Measurements from ENCODE around the gene ATRNL1. TPM values are rescaled to one million over a fixed set of nuclear protein-coding genes. Genes with fewer than 3 reads are reported as not detected.
A peak's percentile ranks its signal among the peaks of the same experiment; 100 is the strongest.

Gene ATRNL1
- total RNA-seq, 2 experiments from 2014 or later, result not detected

- intact Hi-C loops (cut with micrococcal nuclease; ENCODE audit: unreplicated experiment), result no loop called here
- no peaks in the 10 kb centered on the region for H3K9me2 ChIP-seq (ENCODE audit: insufficient read depth, low read length)
- no peaks in the 10 kb centered on the region for H3K4me1 ChIP-seq (ENCODE audit: insufficient read depth, low read length, poor library complexity, severe bottlenecking)
- BruUV-seq (replicated peaks), result no TSS peak
- DNase-seq (ENCODE audit: low spot score), result no peak
- no peak overlapping the region for H2AFZ ChIP-seq (ENCODE audit: low read length)
- no peaks in the 10 kb centered on the region for H4K20me1 ChIP-seq (ENCODE audit: insufficient read depth, low read length)
- ChIA-PET POLR2A (interaction anchor here (1.9 kb wide), 1 partner anchor 17 kb away, joined by 6 read pairs; no protein-coding TSS in a partner anchor), CTCF (ENCODE audit: unreplicated experiment) (no interaction called here)
- H3K4me3 ChIP-seq (ENCODE audit: low read depth, low read length, poor library complexity, severe bottlenecking), result no peak overlapping the region
- H3K79me2 ChIP-seq (ENCODE audit: insufficient read depth, low read depth, low read length), result no peaks in the 10 kb centered on the region
- TF ChIP-seq EZH2phosphoT487 (IDR thresholded peaks at IDR 0.05; ENCODE audit: borderline replicate concordance, low read depth, low read length) (no peak), CTCF (conservative IDR thresholded peaks at IDR 0.05; ENCODE audit: low read length) (peak; percentile 69)
- no peaks in the 10 kb centered on the region for H3K36me3 ChIP-seq (ENCODE audit: insufficient read depth, low read length)
- H3K9me3 ChIP-seq (ENCODE audit: low read length), result no peaks in the 10 kb centered on the region
- no peak overlapping the region for H3K4me2 ChIP-seq (ENCODE audit: low read length)
- H3K27ac ChIP-seq (ENCODE audit: low read depth, low read length, poor library complexity, severe bottlenecking), result no peak overlapping the region
Measured at GRCh38 chr10:115572740-115573455, 479.7 kb downstream of the ATRNL1 start.

- Histone ChIP-seq H3K27ac (ENCODE audit: low read depth, low read length, poor library complexity, severe bottlenecking) (no peak overlapping the region), H4K20me1 (ENCODE audit: insufficient read depth, low read length) (no peaks in the 10 kb centered on the region), H3K4me2 (ENCODE audit: low read length) (no peak overlapping the region), H3K79me2 (ENCODE audit: insufficient read depth, low read depth, low read length) (no peaks in the 10 kb centered on the region), H3K9me2 (ENCODE audit: insufficient read depth, low read length) (no peaks in the 10 kb centered on the region), H3K4me3 (ENCODE audit: low read depth, low read length, poor library complexity, severe bottlenecking) (no peak overlapping the region), H3K9me3 (ENCODE audit: low read length) (no peaks in the 10 kb centered on the region), H3K36me3 (ENCODE audit: insufficient read depth, low read length) (no peaks in the 10 kb centered on the region), H2AFZ (ENCODE audit: low read length) (no peak overlapping the region), H3K4me1 (ENCODE audit: insufficient read depth, low read length, poor library complexity, severe bottlenecking) (no peaks in the 10 kb centered on the region)
- no TSS peak for BruUV-seq (replicated peaks)
- 0 out of 2 replicates have a peak, but pooled peaks have one; percentile 15 for TF ChIP-seq CTCF (conservative IDR thresholded peaks at IDR 0.05; ENCODE audit: low read length)
- TF ChIP-seq EZH2phosphoT487 (IDR thresholded peaks at IDR 0.05; ENCODE audit: borderline replicate concordance, low read depth, low read length), result no peak
- no peak for DNase-seq (ENCODE audit: low spot score)
- ChIA-PET POLR2A (interaction anchor here (0.7 to 0.9 kb wide), 2 partner anchors 21 to 49 kb away, joined by 3 read pairs; no protein-coding TSS in a partner anchor), CTCF (ENCODE audit: unreplicated experiment) (no interaction called here)
- intact Hi-C loops (cut with micrococcal nuclease; ENCODE audit: unreplicated experiment), result no loop called here
Measured at GRCh38 chr10:115580239-115580638, 487.1 kb downstream of the ATRNL1 start.

- no peak overlapping the region for H3K27ac ChIP-seq (ENCODE audit: low read depth, low read length, poor library complexity, severe bottlenecking)
- no peaks in the 10 kb centered on the region for H4K20me1 ChIP-seq (ENCODE audit: insufficient read depth, low read length)
- H3K4me2 ChIP-seq (ENCODE audit: low read length), result no peak overlapping the region
- BruUV-seq (replicated peaks), result no TSS peak
- no peak overlapping the region for H3K4me3 ChIP-seq (ENCODE audit: low read depth, low read length, poor library complexity, severe bottlenecking)
- no peak overlapping the region for H2AFZ ChIP-seq (ENCODE audit: low read length)
- intact Hi-C loops (cut with micrococcal nuclease; ENCODE audit: unreplicated experiment), result no loop called here
- ChIA-PET CTCF (ENCODE audit: unreplicated experiment) (no interaction called here), POLR2A (no interaction called here)
- H3K4me1 ChIP-seq (ENCODE audit: insufficient read depth, low read length, poor library complexity, severe bottlenecking), result no peaks in the 10 kb centered on the region
- no peak for DNase-seq (ENCODE audit: low spot score)
- no peak for TF ChIP-seq CTCF (conservative IDR thresholded peaks at IDR 0.05; ENCODE audit: low read length)
- no peak for TF ChIP-seq EZH2phosphoT487 (IDR thresholded peaks at IDR 0.05; ENCODE audit: borderline replicate concordance, low read depth, low read length)
- H3K9me3 ChIP-seq (ENCODE audit: low read length), result no peaks in the 10 kb centered on the region
- H3K36me3 ChIP-seq (ENCODE audit: insufficient read depth, low read length), result no peaks in the 10 kb centered on the region
- no peaks in the 10 kb centered on the region for H3K9me2 ChIP-seq (ENCODE audit: insufficient read depth, low read length)
- no peaks in the 10 kb centered on the region for H3K79me2 ChIP-seq (ENCODE audit: insufficient read depth, low read depth, low read length)
Measured at GRCh38 chr10:115593060-115593459, 499.9 kb downstream of the ATRNL1 start.
